ENCODE measurements around the gene ERI3.
A peak's percentile ranks its signal among the peaks of the same experiment; 100 is the strongest.

ERI3 gene

DNA sequence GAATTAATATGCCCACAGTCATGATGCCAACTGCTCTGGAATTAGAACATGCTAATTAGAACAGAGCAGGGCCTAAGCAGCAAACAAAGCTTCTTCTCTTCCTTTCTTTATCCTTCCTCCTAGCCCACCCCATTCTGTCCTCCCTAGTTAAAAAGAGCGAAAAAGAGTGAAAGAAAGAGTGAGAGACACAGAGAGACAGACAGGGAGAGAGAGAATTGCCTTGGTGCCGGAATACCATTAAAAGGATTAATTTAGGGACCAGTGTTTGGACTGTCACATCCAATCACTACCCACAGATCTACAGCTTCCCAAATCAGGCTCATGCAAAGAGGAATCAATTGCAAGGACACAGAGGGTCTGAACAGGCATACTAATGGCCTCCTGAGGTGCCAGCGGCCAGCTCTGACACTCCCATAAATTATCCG is 7.0 kb downstream of the ERI3 start:
- DNase-seq = no peak

GRCh38 chr1:44347280-44347679 is 7.8 kb downstream of the ERI3 start:
- no peak for DNase-seq

DNA sequence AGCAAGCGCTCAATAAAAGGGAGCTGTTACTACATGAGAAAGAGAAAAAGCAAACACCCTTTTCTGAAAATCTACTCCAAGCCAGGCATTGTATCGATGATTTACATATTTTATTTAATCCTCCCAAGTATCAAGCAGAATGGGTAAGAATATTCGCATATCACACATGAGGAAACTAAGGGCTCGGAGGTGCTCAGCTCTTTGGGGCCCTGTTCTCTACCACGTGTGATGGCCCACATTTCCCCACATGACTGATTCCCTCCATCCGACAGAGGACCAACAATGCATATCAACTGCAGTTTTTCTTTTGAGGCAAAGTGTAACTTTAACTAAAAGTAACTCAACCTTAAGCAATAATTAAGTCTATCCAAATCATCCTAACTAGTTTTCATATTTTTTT is 8.2 kb downstream of the ERI3 start:
- DNase-seq = no peak

GRCh38 chr1:44346184-44346583 is 8.9 kb downstream of the ERI3 start:
- no peak for DNase-seq

DNA sequence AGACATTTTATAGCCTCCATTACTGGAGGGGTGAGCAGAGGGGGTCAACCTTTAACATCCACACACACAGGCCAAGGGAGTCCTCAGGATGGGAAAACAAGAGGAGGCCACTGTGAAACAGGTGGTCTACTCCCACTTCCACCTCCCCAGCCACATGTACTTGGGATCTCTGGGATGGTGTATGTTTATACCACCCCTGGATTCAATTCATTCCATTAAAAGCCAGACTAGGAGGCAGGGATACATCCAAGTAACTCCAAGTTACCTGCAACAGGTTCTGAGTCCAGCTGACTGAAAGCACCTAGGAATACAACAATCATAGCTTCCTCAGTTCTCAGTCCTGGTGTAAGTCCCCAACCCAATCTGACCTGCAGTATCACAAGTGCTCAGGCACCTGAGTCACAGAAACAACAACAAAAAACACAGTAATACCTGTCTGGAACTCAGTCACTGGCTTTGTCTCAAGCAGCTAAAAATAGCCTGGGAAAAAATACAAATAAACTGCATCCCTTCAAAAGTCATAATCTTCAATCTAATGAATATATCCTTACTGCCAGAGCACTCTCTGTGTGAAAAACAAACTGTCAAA is 9.8 kb downstream of the ERI3 start:
- DNase-seq = no peak

DNA sequence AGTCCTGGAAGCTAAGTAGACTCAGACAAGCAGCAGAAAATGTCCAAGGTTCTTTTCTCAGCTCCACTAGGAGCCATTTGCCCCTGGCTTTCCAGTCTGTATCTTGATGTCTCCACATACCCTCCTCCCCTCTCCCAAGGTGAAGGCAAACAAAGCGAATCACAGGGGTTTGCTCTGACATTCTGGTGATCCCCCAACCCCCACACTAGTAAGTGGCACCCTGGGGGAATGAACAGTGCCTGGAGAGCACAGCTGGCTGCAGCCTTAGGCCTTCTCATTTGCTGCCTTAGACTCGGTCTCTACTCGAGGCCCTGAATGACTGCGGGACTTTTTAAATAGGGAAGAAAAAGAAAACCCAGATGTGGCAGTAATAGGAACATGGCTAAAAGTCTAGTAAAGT is 15.3 kb downstream of the ERI3 start:
- DNase-seq = no peak

DNA sequence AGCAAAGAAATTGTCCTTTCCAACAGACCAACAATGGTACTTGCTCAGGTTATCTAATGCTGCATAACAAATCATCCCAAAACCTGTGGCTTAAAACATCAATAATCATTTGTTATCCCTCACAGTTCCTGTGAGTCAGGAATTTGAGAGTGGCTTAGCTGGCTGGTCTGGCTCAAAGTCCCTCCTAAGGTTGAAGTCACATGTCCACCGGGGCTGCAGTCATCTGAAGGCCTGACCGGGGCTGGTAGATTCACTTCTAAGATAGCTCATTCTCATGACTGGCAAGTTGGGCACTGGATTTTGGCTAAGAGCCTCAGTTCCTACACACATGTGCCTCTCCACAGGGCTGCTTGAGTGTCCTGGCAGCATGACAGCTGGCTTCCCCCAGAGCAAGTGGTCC is 16.9 kb downstream of the ERI3 start:
- no peak for DNase-seq

DNA sequence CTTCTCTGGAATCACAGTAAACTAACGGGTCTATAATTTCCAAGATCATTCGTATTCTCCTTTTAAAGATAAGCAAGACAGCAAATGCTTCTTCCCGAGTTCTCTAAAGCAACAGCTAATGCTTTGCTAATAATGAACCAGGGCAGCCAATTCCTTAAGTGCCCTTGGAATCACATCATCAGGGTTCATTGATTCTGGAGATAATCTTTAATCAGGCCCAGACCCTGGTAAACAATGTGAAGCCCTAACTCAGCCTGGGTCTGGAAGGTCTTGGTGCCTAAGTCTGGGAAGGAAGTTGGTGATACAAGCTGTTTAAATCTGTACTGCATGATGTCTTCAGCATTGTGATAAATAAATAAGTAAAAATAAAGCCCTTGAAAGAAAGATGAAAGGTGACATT is 18.4 kb downstream of the ERI3 start:
- DNase-seq = no peak

- no peak for DNase-seq
Observed at GRCh38 chr1:44334968-44335367, 20.1 kb downstream of the ERI3 start.

GRCh38 chr1:44333376-44333775 is 21.7 kb downstream of the ERI3 start:
- DNase-seq = no peak

DNA sequence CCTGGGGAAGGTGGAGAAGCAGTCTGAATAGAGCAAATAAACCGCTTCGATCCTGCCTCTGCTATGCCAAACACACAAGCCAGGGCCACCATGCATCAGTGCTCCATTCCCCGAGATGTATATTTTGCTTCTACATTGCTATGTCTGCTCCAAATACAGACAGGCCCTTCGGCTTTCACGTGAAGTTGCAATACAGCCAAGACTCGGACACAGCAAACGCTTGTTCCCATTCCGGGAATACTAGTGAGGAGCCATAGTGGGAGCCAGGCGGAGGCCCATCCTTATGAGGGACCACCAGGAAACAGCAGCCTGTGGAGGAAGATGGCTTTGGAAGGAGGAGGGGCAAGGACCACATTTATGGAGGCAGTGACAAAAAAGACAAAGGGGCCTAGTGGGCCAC is 22.6 kb downstream of the ERI3 start:
- no peak for DNase-seq

DNA sequence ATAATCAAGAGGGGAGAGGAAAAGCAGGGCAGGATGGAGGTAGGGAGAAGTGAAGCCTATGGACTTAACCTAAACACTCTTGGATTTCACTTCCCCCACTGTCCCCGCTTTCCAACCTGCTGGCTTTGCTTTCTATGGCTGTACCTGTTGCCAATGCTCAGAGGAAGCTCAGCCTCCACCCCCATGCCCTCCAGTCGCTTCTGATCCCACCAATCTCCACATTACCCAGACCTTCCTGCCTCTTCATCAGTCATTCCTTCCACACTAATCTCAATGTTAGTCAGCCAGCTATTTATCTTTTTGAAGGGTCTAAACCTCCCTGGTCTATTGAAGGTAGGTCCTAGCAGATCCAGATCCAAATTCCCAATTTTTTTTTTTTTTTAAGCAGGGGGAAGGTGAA is 24.1 kb downstream of the ERI3 start:
- no peak for DNase-seq

- DNase-seq = no peak
Observed at GRCh38 chr1:44328671-44329416, 26.2 kb downstream of the ERI3 start.

DNA sequence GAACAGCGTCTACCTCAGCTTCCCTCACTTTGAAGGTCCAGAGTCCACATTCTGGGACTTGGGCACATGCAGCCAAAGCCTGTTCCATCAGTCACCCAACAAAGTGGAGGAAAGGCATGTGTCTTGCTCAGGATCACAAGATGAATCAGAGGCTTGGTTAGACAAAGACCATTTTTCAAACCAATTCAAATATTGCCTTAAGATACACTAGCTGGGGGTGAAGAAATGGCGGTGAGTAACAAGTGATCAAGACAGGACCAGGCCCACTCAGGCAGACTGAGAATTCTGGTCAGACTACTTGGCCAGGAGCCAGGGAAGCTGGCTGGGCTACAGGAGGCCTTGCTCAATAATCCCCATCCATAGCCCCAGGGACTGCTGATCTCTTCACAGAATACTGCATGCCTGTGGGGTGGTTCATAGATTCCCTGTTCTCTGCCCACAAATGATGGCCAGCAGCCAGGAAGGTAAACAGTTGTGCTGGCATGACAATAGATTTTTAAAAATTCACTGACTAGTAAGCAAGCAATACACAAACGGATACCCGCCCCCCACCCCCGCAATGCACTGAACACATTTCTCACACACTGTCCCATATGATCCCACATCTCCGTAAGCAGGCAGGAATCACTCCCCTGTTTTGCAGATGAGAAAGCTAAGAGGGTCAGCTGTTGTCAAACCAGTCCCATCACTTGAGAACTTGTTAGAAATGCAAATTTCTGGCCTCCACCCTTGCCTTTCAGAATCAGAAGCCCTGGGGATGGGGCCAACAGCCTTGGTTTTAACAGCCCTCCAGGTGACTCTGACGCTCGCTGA is 27.2 kb downstream of the ERI3 start:
- peak; percentile 92 for DNase-seq

DNA sequence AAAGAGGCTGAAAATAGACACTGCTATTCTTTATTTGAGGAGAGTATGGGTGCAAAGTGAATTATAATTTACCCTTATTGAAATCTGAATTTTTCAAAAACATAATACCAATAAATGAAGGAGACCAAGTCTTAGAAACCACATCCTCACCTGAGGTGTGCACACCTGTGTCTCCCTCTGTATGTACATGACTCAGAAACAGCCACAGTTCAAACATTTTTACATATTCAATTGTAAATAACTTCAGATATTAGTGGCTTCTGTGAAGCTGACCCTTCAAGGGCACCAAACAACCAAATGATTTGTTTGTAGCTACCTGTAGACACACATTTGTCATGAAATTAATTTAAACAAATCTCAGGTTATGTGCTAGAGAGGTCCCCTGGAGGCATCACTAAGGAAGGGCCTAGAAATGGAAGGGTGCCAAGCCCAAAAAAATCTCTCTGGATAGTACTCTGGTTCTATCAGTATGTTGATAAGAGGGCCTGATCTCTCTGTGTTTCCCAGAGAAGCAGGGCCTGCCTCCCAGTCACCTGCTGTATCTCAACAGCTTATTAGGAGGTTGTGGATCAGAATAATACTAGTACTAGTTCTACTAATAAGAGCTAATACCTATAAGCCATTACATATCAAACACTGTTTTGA is 28.1 kb downstream of the ERI3 start:
- DNase-seq = no peak

GRCh38 chr1:44326024-44326701 is 28.9 kb downstream of the ERI3 start:
- DNase-seq = no peak

DNA sequence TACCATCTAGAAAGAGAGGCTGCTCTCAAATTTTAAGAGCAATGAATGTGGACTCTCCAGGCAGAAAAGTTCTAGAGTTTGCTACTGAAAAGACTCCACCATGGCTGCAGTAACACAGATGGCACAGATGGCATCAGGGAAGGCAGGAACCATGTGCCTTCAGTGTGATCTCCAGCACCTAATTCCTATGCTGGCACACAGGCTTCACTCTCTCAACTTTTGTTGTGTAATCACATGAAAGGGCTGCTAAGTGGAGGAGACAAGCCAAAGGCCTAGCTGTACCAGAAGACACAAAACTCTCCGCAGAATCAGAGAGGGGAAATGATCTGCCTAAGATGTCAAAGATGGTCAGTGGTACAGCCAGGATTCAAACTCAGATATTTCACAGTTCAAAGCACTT is 31.1 kb downstream of the ERI3 start:
- DNase-seq = no peak

DNA sequence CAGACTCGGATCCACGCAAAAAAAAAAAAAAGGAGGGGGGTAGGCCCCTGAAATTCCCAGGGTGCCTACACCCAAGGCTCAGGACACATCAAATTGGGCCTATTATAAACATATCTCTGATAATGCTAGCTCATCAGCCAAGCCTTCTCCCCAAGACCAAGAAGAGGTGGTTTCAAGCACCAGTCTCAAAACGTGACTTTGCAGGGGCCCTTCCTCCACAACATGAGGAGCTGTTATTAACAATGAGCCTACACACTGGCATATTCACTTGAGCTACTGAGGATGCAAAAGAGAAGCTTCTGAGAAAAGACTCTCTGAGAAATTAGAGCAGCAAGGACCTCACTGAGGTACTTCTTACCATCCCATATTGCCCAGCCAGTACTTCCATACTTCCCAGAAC is 32.7 kb downstream of the ERI3 start:
- no peak for DNase-seq

GRCh38 chr1:44321466-44321865 is 33.6 kb downstream of the ERI3 start:
- DNase-seq = no peak

DNA sequence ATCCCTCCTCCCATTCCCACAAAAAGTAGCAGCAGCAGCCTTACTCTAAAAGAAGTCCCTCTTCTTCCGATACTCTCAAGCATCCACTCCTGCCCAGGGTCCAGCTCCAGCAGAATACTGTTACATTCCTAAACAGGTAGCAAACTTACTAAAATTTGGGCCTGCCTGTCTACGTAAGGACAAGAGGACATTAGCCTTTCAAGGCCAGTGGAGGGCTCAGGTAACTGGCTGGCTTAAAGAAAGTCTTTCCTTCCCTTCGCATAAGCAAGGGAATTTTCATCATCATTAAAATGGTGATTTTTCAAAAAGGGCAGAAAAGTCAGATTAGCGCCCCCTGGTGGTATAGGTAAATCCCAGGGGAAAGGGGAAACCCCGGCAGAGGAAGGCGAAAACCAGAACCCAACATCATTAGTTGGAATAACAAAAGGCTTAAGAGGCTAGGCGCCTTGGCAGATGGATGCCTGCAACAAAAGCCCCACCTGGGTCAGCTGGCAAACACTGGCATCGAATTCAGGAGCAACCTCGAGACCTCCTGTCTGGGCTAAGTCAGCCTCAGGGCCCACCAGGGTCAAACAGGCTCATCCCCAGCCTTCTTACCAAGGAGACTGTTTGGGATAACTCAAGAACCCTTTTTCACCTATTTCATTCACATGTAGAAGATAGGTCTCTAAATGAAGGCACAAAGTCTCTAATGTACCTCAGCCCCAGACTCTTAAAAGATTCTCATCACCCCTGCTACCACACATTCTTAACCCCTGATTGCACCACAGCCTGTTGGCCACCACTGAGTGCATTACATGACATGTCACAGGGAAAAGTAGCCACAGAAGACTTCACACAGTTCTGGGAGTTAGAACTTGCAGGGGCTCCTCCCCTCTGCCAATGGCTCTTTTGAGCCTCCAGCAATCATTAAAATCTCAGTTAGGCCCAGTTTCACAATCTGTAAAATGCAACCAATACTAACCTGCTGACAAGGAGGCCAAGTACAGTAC is 36.7 kb downstream of the ERI3 start:
- no peak for DNase-seq

- no peak for DNase-seq
Observed at GRCh38 chr1:44316231-44316759, 38.8 kb downstream of the ERI3 start.
